GM19193 (cell line): ENCODE data around the gene PARD3.

Experiments used
- POLR2A ChIP-seq: IDR thresholded peaks from 4 replicates; pipeline ENCODE4 v1.6.1; 2011; ENCODE audit not compliant: insufficient read depth, insufficient read length; ENCODE audit errors: extremely low read depth

The PARD3 gene

DNA sequence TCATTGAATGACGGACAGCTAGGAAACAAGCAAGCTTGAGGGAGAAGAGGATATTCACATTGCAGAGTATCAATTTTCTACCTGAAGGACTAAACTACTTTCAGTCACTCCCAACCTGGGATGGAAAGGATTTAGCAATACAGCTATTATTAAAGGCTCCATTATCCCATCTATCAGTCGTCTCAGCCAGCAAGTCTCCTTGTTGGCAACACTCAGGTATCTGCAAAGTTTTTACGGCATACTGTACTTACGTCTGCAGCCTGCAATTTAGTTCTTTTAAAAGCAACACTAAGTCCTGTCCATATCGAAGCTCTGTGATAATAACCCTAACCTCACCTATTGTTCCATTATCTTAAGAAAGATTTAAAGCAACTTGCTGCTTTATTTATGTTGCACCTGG lies 689.4 kb downstream of the PARD3 start:
- no peak for TF ChIP-seq POLR2A

DNA sequence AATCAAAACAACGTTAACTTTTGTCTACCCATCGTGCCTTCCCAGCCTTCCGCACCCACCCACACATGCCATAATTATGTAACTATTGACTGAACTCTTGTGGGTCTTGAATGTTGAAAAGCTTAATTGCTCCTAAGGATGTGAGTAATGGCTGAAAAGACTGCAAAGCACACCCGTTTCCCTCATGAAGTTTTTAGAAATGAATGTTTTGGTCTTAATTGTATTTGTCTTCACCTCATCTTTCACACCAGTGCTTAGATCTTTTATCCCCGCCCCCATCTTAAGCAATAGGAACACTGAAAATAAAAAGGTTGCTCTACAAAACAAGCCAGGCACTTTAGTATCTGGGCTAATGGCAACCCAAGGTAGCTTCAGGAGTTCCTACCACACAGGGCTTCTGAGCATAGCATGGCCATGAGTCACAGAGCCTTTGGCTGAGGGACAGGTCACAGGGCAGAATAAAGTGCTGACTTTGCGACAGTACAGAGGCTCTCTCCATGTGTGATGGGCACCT lies 690.5 kb downstream of the PARD3 start:
- TF ChIP-seq POLR2A: no peak

- no peak for TF ChIP-seq POLR2A
These were observed 693.1 kb downstream of the PARD3 start for GRCh38 chr10:34121781-34122622.

- no peak for TF ChIP-seq POLR2A
These were observed 693.9 kb downstream of the PARD3 start for GRCh38 chr10:34121125-34121753.

- no peak for TF ChIP-seq POLR2A
These were observed 695.6 kb downstream of the PARD3 start for GRCh38 chr10:34119456-34119855.

- TF ChIP-seq POLR2A: no peak
These were observed 698.3 kb downstream of the PARD3 start for GRCh38 chr10:34116681-34117271.

- no peak for TF ChIP-seq POLR2A
These were observed 698.9 kb downstream of the PARD3 start for GRCh38 chr10:34116220-34116641.

- TF ChIP-seq POLR2A: no peak
These were observed 700.2 kb downstream of the PARD3 start for GRCh38 chr10:34114914-34115313.

GRCh38 chr10:34113504-34114225 lies 701.4 kb downstream of the PARD3 start:
- no peak for TF ChIP-seq POLR2A

DNA sequence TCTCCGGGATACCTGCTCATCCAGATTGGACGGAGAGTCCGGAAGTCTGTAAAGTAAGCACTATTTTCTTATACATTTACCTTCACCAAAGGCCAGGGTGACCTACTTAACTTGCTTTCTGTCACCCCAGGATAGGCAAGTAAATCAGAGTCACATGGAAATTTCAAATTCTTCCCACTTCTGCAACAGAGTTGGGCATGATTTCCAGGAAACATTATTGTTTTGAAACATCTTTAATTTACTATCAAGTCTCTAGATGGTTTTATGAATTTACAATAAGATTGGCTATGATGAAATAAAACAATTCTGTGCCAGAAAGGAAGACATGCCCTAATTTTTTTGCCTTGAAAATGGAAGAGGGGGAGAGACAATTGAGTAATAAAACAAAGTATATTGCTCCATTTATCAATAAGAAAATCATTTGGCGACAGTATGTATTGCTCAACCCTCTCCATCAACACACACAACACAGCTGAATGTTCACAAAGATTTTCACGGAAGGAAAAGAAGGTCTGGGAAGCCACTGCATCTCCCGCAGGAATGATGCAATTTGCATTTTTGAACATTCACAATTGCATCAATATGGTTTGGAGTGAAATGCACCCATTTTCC lies 702.8 kb downstream of the PARD3 start:
- no peak for TF ChIP-seq POLR2A

GRCh38 chr10:34111179-34111578 lies 703.9 kb downstream of the PARD3 start:
- no peak for TF ChIP-seq POLR2A

GRCh38 chr10:34109952-34110702 lies 705.0 kb downstream of the PARD3 start:
- TF ChIP-seq POLR2A: no peak

- TF ChIP-seq POLR2A: no peak
These were observed 705.6 kb downstream of the PARD3 start for GRCh38 chr10:34109495-34109894.

DNA sequence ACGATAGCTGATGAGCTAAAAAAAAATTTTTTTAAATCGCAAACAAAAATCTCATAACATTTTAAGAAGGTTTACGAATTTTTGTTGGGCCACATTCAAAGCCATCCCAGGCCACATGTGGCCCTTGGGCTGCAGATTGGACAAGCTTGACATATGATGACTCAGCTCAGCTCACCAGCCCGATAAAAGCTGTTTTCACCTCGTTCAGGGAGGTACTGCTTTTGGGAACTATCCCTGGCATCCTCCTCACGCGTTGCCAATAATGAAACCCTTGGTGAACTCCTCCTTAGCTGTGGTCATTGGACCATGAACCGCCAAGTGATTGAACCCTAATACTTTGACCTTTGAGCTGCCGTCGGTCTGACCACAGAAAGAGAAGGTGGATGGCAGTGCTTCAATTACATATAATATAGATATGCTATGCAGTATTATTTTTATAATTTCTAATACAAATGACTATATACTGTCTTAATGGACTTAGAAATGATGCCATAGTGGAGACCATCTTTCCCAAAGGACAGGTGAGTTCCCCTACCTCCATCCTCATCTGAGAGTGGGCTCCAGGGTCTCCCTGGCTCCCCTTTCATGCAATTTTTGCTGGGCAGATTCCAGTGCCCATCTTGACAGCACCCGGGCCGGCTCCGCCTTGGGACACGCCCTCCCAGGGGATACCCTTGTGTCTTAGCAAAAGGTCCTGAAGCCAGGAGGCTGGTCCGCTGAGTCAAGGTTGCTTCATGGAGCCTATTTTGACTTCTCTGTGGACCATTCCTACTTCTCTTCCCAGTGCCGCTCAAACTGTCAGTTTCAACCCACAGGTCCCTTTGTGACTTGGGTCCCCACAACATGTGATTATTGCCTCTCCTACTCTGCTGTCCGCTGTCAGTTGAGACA lies 707.2 kb downstream of the PARD3 start:
- no peak for TF ChIP-seq POLR2A
